ENCODE results near the gene ITIH4.

Gene ITIH4

DNA sequence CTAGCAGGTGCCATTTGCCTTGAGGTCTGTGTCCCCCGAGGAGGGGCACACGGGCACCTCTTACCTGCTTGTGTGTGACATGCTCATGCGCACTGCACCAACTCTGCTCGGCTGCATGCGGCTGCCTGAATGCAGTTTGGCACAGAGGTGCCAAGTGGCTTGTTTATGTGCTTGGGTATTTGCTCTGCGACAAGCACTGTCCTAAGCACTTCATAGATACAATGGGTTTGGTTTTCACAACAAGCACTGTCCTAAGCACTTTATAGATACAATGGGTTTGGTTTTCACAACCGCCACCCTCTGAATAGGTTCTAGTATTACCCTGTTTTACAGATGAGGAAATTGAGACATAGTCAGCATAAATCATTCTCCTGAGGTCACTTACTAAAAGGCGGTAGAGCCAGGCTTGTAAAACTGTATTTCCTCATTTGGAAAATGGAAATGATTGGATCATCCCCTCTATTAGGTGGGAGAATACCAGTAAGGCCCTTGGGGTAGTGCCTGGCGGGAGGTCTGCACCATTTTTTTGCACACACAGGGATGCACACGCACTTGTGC is 487 bp downstream of the ITIH4 start:
- peak in 1 of 3 donors; percentile 44 for DNase-seq

DNA sequence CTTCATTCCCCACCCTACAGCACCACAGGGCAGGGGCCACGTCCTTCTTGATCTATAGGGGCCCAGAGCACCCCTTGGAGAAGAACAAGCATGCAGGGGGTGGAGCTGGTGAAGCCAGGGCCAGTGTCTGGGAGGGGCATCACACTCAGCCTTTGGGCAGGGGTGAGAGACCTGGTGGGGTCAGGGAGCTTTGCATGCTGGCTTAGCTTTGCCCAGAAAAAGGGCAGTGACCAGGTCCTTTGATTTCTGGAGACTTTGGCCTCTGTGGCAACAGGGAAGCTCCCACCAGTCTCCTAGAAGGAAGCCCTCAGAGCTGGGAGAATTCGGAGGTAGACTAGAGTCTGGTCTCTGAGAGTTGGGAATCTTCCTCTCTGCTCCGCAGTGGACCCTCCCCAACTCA is 990 bp downstream of the ITIH4 start:
- DNase-seq: no peak

DNA sequence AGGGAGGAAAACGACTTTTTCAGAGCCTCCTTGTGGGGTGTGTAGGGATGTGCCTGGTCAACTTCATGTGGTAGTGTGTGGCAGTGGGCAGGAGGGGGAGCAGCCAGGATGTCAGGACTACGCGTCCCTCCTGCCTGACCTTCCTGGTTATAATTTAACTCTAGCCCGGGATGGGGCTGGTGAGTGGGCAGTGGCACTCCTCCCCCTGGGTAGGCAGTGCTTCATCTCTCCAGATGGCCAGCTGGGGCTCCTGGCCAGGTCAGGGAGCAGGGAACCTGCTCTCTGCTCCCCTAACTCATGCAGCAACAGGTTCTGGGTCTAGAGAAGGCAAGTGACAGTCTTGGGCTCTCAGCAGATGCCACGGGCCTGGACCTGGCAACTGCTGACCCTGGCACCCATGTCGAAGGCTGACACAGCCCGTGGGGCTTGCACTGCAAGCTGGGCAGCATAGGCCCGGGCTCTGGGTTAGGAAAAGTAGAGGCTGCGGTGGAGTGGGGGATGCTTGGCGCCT is 2.6 kb downstream of the ITIH4 start:
- no peak for DNase-seq

DNA sequence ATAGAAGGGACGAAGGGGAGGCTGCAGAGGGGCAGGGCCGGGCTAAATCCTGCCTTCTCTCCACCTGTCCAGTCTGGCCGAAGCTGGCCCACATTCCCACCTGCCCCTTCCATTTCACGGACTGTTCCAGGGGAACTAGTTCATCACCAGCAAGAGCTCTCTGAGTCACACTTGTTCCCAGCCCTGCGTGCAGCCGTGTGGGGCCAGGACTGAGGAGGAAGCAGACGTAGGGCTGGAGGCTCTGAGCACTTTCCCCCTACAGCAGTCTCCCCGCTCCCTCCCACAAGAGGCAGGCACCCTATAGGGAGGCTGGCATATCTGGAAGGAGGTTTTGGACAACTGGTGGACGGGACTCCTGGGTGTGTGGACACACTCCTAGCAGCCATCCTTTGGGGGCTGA is 3.0 kb downstream of the ITIH4 start:
- DNase-seq: peak; percentile 28 to 53 (median 28)

DNA sequence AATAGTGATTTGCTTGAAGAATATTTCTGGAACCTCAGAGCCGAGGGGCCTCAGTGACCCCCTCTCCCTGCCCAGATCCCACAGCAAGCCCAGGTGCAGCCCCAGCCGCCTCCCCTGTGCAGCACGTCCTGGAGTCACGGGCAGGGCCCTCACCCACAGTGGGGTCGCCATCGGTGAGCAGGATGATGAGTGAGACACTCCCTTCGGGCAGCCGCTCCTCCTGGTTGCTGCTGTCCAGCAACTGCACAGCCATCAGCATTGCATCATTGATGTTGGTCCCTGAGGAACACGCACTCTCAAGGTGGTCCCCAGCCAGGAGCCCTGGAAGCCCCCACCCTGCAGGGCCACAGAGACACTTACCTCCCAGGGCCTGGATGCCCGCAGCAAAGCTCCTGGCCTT is 6.4 kb downstream of the ITIH4 start:
- DNase-seq: no peak

DNA sequence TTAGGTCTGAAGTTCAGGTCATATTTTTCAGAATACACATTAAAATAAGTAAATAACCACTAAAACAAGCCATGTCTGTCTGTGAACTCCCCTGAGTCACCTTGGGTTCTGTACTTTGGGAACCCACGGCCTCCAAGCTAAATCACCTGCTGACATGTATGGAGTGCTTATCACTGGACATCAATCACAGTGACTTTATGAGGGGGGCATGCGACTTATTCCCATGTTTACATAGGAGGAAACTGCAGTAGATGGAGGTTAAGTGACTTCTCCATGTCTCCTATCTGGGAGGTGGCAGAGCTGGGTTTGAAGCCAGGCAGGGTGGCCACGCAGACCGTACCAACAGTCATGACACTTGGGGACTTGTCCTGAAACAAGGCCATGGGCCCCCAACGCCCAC is 8.1 kb downstream of the ITIH4 start:
- no peak for DNase-seq

DNA sequence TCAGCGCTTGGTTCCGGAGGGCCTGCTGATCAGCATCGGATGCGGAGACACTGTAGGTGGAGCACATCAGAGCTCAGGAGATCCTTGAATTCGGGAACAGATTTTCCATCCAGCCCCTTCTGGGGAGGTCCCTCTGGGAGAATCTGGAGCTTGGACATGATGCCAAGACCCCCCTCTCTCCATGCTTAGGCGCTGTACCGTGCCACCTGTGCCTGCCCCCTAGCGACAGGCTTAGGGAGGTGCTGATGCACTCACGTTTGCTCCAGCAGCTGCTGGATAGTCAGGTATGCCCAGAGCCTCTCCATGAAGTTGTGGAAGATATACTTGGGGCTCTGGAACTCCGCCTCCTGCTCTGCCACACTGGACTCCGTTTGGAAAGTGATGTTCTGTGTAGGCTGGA is 9.7 kb downstream of the ITIH4 start:
- DNase-seq: peak in 2 of 3 donors; percentile 26 to 44

DNA sequence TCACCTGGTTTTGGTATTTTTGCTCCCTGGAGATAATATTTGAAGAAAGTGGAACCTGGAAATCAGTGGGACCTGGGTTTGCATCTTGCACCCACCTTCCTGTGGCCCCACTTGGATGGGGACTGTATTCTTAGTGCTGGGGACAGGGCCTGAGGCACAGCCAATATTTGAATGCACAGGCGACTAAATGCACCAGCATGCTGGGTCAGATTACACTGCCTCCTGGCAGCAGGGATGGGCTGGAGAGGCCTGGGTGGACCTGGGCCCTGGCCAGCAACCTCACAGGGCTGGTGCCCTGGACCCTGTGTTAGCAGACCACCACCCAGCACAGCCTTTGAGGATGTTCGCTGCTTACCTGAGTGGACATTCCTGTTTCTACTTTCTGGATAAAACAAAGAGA is 10.5 kb downstream of the ITIH4 start:
- DNase-seq: no peak

DNA sequence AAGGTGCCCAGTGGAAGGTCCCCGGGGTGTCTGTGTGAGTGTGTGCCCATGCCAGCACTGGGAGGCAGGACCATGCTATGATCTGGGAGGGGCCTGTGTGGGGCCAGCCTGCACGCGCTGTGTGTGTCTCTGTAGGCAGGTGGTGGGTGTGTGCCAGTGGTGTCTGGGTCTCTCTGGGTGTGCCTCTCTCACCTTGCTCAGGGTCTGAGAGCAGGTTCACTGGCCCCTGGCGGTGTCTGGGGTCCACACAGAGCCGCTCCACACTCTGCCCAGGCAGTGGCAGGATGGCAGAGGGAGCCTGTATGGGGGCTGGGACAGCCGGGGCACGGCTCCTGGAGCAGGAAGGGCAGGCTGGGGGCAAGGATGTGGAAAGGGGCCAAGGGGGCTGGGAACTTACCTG is 12.6 kb downstream of the ITIH4 start:
- DNase-seq: no peak

DNA sequence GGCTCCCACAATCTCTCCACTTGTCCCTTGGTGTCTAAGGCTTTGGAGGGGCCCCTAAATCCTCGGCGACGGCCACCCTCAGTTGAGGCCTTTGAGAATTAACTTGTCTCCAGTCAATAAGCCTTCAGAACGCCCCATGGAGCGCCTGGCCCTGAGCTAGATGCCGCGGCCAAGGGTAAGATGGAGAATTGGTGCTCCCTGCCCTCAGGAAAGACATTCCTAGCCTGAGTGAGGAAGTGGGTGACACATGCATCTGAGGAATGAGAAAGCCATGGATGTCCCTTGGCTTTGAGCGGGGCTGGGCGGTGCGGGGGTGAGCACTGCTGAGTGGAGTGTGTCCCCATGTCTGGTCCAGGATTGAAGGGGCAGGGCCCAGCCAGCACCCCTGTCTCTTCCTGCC is 13.3 kb downstream of the ITIH4 start:
- no peak for DNase-seq

DNA sequence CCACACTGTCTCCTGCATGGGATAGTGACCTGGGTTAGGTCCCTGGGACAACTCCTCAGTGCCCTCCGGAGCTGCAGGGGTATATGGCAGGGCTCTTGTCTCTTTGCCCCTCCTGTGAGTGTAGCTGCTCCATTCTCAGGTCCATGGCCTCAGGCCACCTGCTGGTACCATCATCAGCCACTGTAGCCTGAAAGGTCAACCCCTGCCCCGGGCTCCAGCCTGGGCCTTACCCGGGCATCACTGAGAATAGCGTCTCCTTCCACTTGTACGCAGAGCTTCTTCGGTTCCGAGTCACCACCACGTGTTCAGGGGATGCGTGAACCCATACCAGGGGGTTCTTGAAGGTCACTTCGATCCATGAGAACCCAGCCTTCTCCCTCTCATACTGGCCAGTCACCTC is 13.8 kb downstream of the ITIH4 start:
- DNase-seq: no peak

DNA sequence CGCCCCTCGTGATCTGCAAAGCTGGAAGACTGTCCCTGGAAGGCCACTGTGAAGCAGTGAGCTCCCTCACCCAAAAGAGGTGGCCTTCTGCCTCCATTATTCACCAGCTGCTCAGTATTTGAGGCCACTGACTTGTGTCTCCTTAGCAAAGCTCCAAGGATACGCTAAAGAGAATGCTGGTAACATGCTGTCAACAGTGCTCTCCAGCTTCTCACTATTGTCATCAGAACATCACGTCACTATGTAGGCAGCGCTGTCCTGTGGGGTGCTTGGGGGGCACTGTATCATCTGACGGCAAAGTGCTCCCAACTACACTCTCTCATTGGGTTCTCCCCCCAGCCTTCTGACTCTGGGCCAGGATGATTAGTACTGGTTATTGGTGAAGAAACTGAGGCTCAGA is 14.3 kb downstream of the ITIH4 start:
- no peak for DNase-seq

DNA sequence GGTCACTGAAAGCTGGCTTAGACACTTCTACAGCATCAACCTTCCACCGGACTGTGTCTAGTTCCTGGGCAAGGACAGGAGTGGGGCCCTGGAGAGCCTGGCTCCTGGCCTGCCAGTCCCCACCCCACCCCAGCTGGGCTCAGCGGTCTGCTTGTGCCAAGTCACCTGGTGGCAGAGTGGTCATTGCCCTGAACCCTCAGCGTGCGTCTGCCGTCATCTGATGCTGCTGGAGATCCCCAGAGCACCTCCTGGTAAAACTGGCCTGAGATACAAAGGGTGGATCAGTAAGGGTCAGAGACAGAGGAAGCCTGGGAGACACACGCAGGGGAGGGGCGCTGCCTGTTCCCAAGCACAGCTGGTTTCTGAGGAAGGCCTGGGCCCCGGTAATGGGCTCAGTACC is 16.7 kb downstream of the ITIH4 start:
- no peak for DNase-seq

DNA sequence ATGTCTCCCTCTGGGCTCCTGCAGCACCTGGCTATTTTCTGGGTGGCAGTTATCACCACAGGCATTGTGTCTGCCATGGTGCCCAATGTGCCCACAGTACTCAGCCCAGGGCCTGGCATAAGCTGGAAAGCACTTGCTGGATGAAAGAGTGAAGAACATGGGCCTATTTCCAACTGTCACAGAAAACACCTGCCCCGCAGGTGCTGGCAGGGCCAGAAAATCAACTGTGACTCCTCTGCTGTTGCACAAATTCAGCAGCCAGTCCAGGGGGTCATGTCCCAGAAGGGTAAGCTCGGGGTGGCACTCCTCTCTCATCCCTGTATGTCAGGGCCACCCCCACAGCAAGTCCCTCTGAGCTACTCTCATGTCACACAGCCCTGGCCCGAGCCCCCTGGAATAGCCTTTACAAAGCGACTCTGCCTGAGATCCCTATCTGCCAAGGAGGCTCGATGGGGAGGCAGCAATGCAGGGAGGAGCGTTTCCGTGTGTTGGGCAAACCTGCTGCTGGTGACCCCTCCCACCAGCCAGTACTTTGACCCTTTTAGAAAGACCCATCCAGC is 18.9 kb downstream of the ITIH4 start:
- no peak for DNase-seq

DNA sequence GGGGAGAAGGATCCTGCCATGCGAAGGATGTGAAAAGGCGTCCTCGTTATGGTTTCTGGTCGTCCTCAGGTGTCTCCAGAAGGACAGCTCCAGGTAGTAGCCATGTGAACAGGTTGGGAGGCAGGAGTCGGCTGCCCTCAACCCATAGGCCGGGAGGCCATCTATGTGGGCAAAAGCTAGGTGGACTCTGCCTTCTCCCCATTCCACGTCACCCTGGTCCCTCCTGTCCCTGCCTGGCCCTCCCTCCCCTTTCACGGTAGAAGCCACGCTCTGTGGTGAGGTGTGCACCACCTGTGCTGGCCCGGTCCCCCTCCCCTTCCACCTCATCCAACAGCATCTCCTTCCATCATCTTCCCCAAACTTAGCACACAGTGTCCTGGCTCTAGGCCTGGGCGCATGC is 19.5 kb downstream of the ITIH4 start:
- DNase-seq: no peak

DNA sequence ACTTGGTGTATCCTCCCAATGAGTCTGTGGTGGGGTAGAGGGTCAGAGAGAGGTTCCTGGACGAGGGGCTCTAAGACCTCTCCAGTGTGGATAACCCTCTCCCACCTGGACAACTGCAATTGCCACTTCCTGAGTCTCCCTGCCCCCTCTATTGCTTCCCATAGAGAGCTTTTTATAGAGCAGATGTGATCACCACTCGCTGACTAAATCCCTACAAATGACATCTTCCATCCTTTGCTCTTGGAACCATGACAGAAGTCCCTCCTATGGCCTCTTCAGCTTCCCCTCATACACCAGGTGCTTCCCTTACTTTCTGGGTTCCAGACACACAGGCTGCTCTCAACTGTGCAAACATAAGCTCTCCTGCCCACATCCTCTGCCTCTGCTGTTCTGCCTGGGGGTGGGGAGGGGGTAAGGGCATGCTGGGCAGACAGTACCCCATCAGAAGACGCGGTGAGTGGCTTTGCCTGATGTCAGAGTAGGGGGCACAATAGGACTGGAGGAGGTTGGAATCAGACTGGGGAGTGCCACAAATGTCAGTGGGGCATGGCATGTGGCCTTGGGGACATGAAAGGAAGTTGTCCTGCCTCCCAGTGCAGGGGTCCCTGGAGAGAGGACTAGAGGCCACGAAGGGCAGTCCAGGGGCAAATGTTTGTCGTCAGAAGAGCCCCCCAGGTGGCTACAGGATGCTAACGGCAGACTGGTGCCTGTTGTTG is 20.7 kb downstream of the ITIH4 start:
- no peak for DNase-seq

DNA sequence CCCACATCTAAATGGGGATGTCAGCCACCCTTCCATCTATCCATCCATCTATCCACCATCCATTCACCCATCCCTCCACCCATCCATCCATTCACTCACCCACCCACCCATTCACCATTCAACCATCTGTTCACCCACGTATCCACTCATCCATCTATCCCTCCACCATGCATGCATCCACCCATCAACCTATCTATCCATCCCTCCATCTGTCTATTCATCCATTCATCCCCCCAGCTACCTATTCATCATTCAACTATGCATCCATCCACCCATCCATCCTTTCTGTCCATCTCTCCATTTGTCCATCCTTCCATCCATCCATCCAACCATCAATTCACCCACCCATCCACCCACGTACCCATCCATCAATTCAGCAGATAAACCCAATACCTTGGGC is 21.3 kb downstream of the ITIH4 start:
- DNase-seq: no peak

DNA sequence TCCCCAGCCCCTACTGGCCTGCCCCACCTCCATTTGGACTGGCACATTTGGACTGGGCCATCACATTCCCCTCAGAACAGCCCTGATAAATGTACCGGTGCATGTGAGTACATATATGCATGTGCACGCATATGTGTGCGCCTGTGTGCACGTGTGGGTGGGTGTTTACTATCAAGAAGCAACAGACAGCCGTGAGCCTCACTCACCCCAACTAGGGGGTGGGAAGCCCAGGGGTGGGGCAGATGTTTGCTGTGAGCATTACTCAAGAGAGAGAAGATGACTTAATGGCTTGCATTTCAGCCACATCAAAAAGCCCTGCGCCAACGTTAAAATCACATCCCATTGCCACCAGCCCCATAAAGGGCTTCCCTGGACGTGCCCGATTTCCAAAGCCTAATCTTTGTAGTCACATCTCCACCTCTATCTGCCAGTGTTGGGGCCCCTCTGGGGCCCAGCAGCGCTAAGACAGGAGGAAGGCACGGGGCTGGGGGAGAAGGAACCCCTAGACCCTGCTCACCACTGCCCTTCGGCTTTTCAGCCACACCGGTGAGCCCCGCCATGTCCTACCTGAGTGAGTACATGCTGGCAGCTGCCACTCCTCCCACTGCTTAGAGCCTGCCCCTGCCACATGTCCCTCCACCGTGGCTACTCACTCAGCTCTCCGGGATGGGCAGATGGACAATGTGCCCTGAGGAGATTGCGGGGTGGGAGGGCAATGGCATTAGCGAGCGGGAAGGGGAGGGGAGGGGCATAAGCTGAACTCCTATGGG is 25.0 kb downstream of the ITIH4 start:
- no peak for DNase-seq

DNA sequence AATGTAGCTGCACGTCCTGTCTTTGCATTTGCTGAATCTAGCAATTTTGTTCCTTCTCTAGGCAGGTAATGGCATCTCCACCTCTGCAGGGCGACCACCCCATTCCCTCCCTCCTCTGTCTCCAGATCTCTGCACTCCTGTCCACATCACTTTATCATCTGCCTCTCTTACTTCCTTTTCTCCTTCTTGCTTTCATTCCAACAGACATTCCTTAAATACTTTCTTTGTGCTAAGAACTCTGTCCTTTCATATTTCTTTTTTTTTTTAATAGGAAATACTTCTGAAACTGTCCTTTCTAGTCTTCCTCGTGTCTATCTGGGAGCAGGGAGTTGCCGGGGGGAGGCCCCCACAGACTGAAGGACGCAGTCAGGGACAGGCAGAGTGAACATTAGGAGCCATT is 28.6 kb downstream of the ITIH4 start:
- DNase-seq: no peak

DNA sequence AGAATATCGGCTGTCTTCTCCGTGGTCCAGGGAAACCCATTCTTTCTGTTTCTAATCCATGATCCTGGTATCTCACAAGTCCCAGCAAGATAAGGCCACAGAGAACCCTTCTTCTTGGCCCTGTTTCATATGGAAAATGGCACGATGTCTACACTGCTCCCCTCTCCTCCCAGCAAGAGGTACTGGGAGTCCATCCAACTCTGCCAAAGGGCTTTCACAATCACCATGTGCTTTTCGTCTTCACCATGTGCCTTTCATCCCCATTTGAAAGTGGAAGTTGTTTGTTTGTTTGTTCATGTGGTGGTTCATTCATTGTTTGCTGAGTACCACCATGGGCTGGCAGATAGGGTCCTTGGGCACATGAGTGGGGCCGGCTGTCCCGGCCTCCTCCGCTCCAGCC is 30.4 kb downstream of the ITIH4 start:
- no peak for DNase-seq

DNA sequence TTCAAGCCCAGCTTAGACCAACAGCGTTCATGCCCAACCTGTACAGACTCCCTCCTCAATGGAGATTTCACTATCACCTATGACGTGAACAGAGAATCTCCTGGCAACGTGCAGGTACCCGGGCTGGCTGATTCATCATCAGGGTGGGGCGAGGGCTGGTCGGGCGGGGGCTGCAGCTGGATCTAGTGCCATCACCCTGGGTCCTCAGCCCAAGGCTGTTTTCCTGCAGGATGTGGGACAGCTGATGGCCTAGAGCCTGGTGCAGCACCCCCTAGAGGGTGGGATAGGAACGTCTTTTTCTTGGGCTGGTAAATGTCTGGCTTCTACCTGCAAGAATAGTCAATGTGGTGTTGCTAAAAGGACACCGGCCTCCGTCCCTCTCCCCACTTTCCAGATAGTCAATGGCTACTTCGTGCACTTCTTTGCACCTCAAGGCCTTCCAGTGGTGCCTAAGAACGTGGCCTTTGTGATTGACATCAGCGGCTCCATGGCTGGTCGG is 31.4 kb downstream of the ITIH4 start:
- DNase-seq: peak; percentile 51 to 71 (median 54)

DNA sequence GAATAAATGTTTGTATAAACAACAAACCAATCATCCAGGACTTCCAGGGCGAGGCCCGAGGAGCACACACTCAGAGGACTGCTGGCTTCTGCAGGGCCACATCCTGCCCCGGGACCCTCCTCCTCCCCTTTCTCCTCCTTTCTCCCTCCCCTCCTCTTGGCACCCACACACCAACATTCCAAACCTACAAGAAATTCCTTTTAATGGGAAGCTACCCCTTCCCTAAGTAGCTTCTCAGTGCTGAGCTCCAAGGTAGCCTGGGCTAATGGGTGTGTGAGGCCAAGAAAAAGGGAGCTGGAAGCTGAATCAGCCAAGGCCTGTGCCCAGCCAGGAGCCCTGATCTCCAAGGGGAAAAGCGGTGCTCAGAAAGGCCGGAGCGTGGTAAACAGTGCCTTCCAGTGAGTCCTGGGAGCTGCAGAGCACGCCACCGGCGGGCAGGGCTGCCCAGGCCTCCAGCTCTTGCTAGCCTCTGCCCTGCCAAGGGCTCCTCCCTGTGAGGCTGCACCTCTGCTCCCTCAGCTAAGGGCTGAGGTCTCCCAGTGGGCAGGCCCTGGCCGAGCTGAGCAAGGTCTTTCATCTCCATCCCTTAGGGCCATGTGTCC is 32.0 kb downstream of the ITIH4 start:
- no peak for DNase-seq

DNA sequence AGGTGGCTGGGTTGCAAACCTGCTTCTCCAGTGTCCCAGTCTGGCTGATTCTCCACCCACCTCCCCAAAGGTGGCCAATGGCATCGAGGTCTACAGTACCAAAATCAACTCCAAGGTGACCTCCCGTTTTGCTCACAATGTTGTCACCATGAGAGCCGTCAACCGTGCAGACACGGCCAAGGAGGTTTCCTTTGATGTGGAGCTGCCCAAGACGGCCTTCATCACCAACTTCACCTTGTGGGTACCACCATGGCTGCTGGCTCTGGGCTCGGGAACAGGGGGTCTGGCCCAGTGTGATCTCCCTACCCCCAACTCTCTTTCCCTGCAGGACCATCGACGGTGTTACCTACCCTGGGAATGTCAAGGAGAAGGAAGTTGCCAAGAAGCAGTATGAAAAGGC is 34.1 kb downstream of the ITIH4 start:
- no peak for DNase-seq

Measured in suppressor macrophage treated with lipopolysaccharide for 1 hour (primary cell).